GM19395 (cell line): Measurements from ENCODE around the gene ADAP1.

Source experiments
- ATAC-seq: cut with Tn5 transposase; IDR thresholded peaks from one replicate; pipeline ENCODE4 v1.9.1; 2021; ENCODE audit warnings: mild to moderate bottlenecking, moderate library complexity; ENCODE audit not compliant: unreplicated experiment

ADAP1 gene

GRCh38 chr7:910931-911431 lies 43.5 kb downstream of the ADAP1 start:
- ATAC-seq = no peak

- no peak for ATAC-seq
These were observed 44.0 kb downstream of the ADAP1 start for GRCh38 chr7:910441-910861.

GRCh38 chr7:909358-910329 lies 44.8 kb downstream of the ADAP1 start:
- no peak for ATAC-seq

- peak; percentile 62 for ATAC-seq
These were observed 45.7 kb downstream of the ADAP1 start for GRCh38 chr7:908591-909357.

GRCh38 chr7:908159-908581 lies 46.3 kb downstream of the ADAP1 start:
- ATAC-seq = no peak

GRCh38 chr7:907158-907980 lies 47.1 kb downstream of the ADAP1 start:
- no peak for ATAC-seq

GRCh38 chr7:906776-907157 lies 47.7 kb downstream of the ADAP1 start:
- no peak for ATAC-seq

GRCh38 chr7:904847-905246 lies 49.6 kb downstream of the ADAP1 start:
- ATAC-seq = no peak

- ATAC-seq = no peak
These were observed 50.3 kb downstream of the ADAP1 start for GRCh38 chr7:903921-904755.

GRCh38 chr7:902996-903395 lies 51.5 kb downstream of the ADAP1 start:
- no peak for ATAC-seq

GRCh38 chr7:901388-902154 lies 52.9 kb downstream of the ADAP1 start:
- ATAC-seq = no peak

GRCh38 chr7:901041-901387 lies 53.5 kb downstream of the ADAP1 start:
- no peak for ATAC-seq

GRCh38 chr7:900331-901040 lies 54.0 kb downstream of the ADAP1 start:
- ATAC-seq = no peak

GRCh38 chr7:899806-900205 lies 54.7 kb downstream of the ADAP1 start:
- ATAC-seq = no peak

GRCh38 chr7:898855-899681 lies 55.4 kb downstream of the ADAP1 start:
- no peak for ATAC-seq

- no peak for ATAC-seq
These were observed 56.0 kb downstream of the ADAP1 start for GRCh38 chr7:898460-898854.

GRCh38 chr7:897771-898376 lies 56.6 kb downstream of the ADAP1 start:
- no peak for ATAC-seq
